ENCODE data around the gene IRF2BPL. TPM values are rescaled to one million over a fixed set of nuclear protein-coding genes. Genes with fewer than 3 reads are reported as not detected.

Gene IRF2BPL
- total RNA-seq, 4 donors from 2014 or later, result 21.0 to 53.5 (median 32.5) TPM

DNA sequence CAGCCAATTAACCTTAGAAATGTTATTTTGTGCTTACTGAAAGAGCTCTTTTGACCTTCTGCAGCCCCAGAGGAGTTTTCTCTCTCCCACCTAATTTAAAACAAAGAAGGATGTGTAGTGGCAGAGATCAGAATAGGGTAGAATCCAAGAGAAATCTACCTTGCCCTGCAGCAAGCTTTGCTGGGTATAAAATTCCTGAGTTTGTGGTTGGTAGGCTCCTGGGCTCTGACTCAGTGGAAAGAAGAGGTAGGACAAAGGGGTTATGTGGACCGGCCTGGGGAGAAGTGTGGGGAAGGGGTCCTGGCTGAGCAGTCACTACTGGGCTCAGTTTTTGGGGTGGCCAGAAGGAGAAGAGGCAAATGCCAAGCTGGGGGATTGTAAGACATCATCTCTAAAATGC is 46.8 kb downstream of the IRF2BPL start:
- peaks cover 0 to 6% (median 0%) of the 10 kb centered on the region in 4 donors for H3K4me1 ChIP-seq
- no peaks in the 10 kb centered on the region for H3K36me3 ChIP-seq
- H3K9me3 ChIP-seq, result no peaks in the 10 kb centered on the region
- 100% methylated on average over 1 of the region's 1 CpG for WGBS, 2 donors (ENCODE audit: low coverage in 1 of 2)
- DNase-seq, result no peak
- in situ Hi-C loops (cut with MboI; ENCODE audit: low pct_ligation_motif_present in 1 of 4, low pct_unique_long_range_greater_than_20kb in 1 of 4, low sequenced_read_pairs in 3 of 4) (no loop called here), intact Hi-C loops (cut with DNase I; ENCODE audit: low total_unique reads) (no loop called here)
- no peaks in the 10 kb centered on the region for H3K27me3 ChIP-seq
- no peak overlapping the region for H3K4me3 ChIP-seq
- no peak overlapping the region for H3K27ac ChIP-seq
- no peak for TF ChIP-seq EP300 (IDR thresholded peaks at IDR 0.05; ENCODE audit: low read depth)
- TF ChIP-seq POLR2AphosphoS5 (IDR thresholded peaks at IDR 0.05), result no peak
- no peak for TF ChIP-seq POLR2A (IDR thresholded peaks at IDR 0.05)
- TF ChIP-seq, protein P1, sequence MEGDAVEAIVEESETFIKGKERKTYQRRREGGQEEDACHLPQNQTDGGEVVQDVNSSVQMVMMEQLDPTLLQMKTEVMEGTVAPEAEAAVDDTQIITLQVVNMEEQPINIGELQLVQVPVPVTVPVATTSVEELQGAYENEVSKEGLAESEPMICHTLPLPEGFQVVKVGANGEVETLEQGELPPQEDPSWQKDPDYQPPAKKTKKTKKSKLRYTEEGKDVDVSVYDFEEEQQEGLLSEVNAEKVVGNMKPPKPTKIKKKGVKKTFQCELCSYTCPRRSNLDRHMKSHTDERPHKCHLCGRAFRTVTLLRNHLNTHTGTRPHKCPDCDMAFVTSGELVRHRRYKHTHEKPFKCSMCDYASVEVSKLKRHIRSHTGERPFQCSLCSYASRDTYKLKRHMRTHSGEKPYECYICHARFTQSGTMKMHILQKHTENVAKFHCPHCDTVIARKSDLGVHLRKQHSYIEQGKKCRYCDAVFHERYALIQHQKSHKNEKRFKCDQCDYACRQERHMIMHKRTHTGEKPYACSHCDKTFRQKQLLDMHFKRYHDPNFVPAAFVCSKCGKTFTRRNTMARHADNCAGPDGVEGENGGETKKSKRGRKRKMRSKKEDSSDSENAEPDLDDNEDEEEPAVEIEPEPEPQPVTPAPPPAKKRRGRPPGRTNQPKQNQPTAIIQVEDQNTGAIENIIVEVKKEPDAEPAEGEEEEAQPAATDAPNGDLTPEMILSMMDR (IDR thresholded peaks at IDR 0.05), result no peak

DNA sequence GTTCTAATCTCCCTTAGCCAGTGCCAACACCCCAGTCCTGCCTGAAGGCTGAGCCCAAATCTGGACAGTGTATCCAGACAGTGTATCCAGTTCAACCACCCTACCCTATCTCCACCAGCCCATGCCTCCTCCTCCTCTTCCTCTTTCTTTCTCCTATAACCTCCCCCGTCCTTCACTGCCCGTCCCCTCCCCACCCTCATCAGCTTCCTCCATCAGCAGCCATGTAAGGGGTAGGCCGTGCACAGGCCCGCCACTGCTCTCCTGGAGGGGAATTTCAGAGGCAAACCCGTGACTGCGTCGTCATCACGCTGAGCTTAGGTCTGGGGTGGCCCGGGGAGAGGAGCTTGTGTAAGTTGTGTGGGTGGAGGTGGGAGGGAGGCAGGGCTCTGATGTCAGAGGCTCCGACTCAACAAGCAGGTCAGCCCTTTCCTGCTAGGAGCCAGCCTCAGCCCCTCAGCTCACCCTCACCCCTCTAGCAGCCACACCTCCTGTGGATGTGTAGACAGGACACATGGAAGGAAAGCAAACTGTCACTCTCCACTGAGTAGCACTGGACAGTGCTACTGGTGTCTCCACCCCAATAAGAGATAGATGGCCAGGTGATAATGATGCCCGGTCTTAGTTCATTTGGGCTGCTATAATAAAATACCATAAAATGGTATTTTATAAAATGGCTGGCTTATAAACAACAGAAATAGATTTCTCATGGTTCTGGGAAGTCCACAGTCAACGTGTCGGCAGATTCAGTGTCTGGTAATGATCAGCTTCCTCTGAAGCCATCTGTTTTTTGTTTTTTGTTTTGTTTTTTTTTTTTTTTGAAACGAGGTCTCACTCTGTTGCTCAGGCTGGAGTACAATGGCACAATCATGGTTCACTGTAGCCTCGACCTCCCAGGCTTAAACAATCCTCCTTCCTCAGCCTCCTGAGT is 50.5 kb downstream of the IRF2BPL start:
- intact Hi-C loops (cut with DNase I; ENCODE audit: low total_unique reads) (no loop called here), in situ Hi-C loops (cut with MboI; ENCODE audit: low pct_ligation_motif_present in 1 of 4, low pct_unique_long_range_greater_than_20kb in 1 of 4, low sequenced_read_pairs in 3 of 4) (no loop called here)
- H3K4me1 ChIP-seq, result peaks cover 0 to 6% (median 0%) of the 10 kb centered on the region in 4 donors
- no peak overlapping the region for H3K4me3 ChIP-seq
- H3K36me3 ChIP-seq, result no peaks in the 10 kb centered on the region
- WGBS, 2 donors (ENCODE audit: low coverage in 1 of 2), result 56 to 64% methylated on average over 6 to 15 of the region's 15 CpGs
- H3K27ac ChIP-seq, result no peak overlapping the region
- TF ChIP-seq POLR2A (IDR thresholded peaks at IDR 0.05) (no peak), POLR2AphosphoS5 (IDR thresholded peaks at IDR 0.05) (no peak), EP300 (IDR thresholded peaks at IDR 0.05; ENCODE audit: low read depth) (no peak)
- TF ChIP-seq, protein P1 (IDR thresholded peaks at IDR 0.05), result no peak
- H3K9me3 ChIP-seq, result no peaks in the 10 kb centered on the region
- peak; percentile 46 for DNase-seq
- H3K27me3 ChIP-seq, result no peaks in the 10 kb centered on the region

DNA sequence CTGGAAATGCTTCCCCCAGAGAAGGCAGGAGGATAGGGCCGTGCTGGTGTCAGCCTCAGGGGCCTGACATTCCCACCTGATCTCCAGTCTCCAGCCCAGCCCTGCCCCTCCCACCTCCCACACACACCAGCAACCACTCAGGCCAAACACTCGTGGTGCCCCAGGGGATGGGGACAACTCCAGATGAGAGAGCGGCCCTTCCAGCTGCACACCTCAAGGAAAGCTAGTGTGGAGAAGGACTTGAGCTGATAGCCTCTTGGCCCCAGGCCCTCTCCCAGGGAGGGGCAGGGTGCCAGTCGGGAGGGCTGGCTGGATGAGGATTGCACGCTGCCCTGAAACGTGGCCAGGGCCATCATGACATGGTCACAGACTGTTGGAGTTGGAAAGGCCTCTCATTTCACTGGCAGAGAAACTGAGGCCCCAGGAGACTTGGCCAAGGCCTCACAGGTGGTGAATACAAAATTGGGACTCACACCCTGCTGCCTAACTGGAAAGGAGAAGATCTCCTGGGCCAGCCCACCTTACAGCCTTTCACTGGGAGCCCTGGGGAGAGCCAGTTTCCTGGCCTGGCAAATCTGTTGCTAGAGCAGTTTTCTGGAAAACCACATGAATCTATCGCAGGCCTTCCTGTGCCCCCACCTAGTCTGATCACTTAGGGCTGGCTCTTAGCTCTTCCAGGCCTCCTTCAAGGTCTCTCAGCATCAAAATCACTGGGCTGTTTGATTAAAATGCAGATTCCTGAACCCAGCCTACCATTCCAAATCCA is 52.1 kb downstream of the IRF2BPL start:
- no peak overlapping the region for H3K4me3 ChIP-seq
- no peak for TF ChIP-seq POLR2A (IDR thresholded peaks at IDR 0.05)
- TF ChIP-seq, protein P1 (IDR thresholded peaks at IDR 0.05), result no peak
- TF ChIP-seq EP300 (IDR thresholded peaks at IDR 0.05; ENCODE audit: low read depth), result no peak
- TF ChIP-seq POLR2AphosphoS5 (IDR thresholded peaks at IDR 0.05), result no peak
- H3K4me1 ChIP-seq, result peaks cover 0 to 6% (median 0%) of the 10 kb centered on the region in 4 donors
- no peak overlapping the region for H3K27ac ChIP-seq
- no peaks in the 10 kb centered on the region for H3K36me3 ChIP-seq
- WGBS, 2 donors (ENCODE audit: low coverage in 1 of 2), result 76% methylated on average over 7 of the region's 7 CpGs; no CpG with 5 or more reads in 1 of the 2 donors
- in situ Hi-C loops (cut with MboI; ENCODE audit: low pct_ligation_motif_present in 1 of 4, low pct_unique_long_range_greater_than_20kb in 1 of 4, low sequenced_read_pairs in 3 of 4), result no loop called here
- no peaks in the 10 kb centered on the region for H3K27me3 ChIP-seq
- intact Hi-C loops (cut with DNase I; ENCODE audit: low total_unique reads), result no loop called here
- H3K9me3 ChIP-seq, result no peaks in the 10 kb centered on the region
- no peak for DNase-seq

DNA sequence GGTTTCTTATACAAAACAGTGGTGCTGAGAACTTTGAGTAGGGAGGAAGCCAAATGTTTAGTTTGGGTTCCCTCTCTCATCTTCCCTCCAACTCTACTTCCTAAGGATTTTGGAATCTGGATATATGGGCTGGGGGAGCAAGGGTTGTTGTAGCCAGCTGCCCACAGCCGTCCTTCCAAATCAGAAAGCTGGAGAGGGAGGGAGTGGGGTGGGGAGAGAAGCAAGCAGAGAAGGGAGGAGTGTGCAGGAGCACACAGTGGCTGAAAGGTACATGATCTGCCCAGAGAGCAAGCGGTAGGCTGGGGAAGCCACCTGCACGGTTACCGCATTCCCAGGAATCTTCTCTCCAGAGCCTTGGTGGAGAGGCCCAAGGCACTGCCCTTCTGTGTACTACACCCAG is 52.7 kb downstream of the IRF2BPL start:
- no peak overlapping the region for H3K4me3 ChIP-seq
- intact Hi-C loops (cut with DNase I; ENCODE audit: low total_unique reads) (no loop called here), in situ Hi-C loops (cut with MboI; ENCODE audit: low pct_ligation_motif_present in 1 of 4, low pct_unique_long_range_greater_than_20kb in 1 of 4, low sequenced_read_pairs in 3 of 4) (no loop called here)
- no peaks in the 10 kb centered on the region for H3K9me3 ChIP-seq
- peaks cover 0 to 6% (median 0%) of the 10 kb centered on the region in 4 donors for H3K4me1 ChIP-seq
- H3K27me3 ChIP-seq, result no peaks in the 10 kb centered on the region
- H3K36me3 ChIP-seq, result no peaks in the 10 kb centered on the region
- WGBS, 2 donors (ENCODE audit: low coverage in 1 of 2), result 79 to 92% methylated on average over 3 to 4 of the region's 4 CpGs
- no peak overlapping the region for H3K27ac ChIP-seq
- TF ChIP-seq EP300 (IDR thresholded peaks at IDR 0.05; ENCODE audit: low read depth), result no peak
- no peak for TF ChIP-seq POLR2A (IDR thresholded peaks at IDR 0.05)
- no peak for TF ChIP-seq POLR2AphosphoS5 (IDR thresholded peaks at IDR 0.05)
- TF ChIP-seq, protein P1 (IDR thresholded peaks at IDR 0.05), result no peak
- no peak for DNase-seq

Data from transverse colon (tissue), 4 donors.